ENCODE data around the gene MARCHF7. TPM values are rescaled to one million over a fixed set of nuclear protein-coding genes. Genes with fewer than 3 reads are reported as not detected.

MARCHF7 gene
- total and polyA plus RNA-seq, 2 of the 13 experiments (the other 11 are each of a cell fraction or from before 2014, with no cell fraction given), result 32.8 to 88.5 TPM

DNA sequence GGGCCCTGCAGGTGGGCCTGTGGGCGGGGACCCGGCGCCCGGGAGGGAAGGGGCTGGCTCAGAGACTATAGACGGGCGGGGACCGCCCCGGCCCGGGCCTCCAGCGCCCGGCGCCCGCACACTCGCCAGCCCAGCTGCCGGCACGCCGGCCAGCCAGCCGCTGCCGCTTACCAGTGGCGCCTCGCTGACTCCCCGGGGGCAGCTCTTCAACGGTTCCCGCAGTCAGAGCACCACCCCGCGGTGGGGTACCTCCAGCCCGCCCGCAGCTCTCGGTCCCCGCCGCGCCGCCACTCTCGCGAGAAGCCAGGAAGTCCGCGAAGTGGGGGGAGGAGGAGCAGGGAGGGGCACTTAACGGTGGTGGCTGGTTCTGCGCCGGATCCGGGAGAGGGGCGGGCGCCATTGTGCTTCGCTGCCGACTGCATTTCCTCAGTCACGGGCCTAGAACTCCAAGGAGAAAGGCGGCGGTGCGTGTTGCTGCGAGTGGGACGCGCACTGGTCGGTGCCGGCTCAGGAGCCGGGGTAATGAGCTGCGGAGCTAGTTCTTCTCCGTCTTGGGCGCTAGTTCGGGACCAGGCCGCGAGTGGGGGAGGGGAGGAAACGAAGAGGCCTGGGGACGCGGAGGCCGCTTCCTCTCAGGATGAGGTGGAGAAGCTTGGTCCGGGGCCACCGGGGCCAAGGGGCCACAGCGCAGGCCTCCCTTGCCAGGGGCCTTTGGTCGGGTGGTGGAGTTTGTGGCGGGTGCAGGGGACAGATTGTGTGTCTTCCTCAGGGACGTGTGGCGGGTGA, at the start of gene MARCHF7 (continued):
- TF ChIP-seq FOXO1 (CRISPR knock-in tag; IDR thresholded peaks at IDR 0.05) (peak; percentile 63), JUN (CRISPR knock-in tag; IDR thresholded peaks at IDR 0.05) (peak; percentile 87; the same call in 1 of the 2 replicates), NCOA2 (CRISPR knock-in tag; IDR thresholded peaks at IDR 0.05) (peak; percentile 79), TCF12 (IDR thresholded peaks at IDR 0.05) (no peak), TCF12 (CRISPR knock-in tag; IDR thresholded peaks at IDR 0.05) (peak; percentile 93), MBNL3 (CRISPR knock-in tag; conservative IDR thresholded peaks at IDR 0.05) (no peak), NFIC (IDR thresholded peaks at IDR 0.05; ENCODE audit: low read length) (no peak), YY1 (IDR thresholded peaks at IDR 0.05; ENCODE audit: insufficient read depth, insufficient replicate concordance, low read depth, low read length) (peak; percentile 94), MAFK (conservative IDR thresholded peaks at IDR 0.05 in 1 of 2, IDR thresholded peaks at IDR 0.05 in 1 of 2; ENCODE audit: low read length in 2 of 2) (no peak), ZSCAN29 (CRISPR knock-in tag; conservative IDR thresholded peaks at IDR 0.05) (peak; percentile 90), AHR (CRISPR knock-in tag; IDR thresholded peaks at IDR 0.05) (peak; percentile 97), ZNF10 (CRISPR knock-in tag; IDR thresholded peaks at IDR 0.05; ENCODE audit: borderline replicate concordance, low read depth) (no peak), PHF20 (CRISPR knock-in tag; IDR thresholded peaks at IDR 0.05) (peak; percentile 87), ZNF704 (CRISPR knock-in tag; IDR thresholded peaks at IDR 0.05; ENCODE audit: borderline replicate concordance) (peak; percentile 96), ZNF292 (CRISPR knock-in tag; IDR thresholded peaks at IDR 0.05; ENCODE audit: borderline replicate concordance, low read depth) (peak; percentile 89), NFIB (CRISPR knock-in tag; IDR thresholded peaks at IDR 0.05; ENCODE audit: borderline replicate concordance) (no peak), ZNF775 (CRISPR knock-in tag; IDR thresholded peaks at IDR 0.05; ENCODE audit: borderline replicate concordance) (no peak; the same call in 1 of the 2 replicates), ZNF251 (CRISPR knock-in tag; IDR thresholded peaks at IDR 0.05) (no peak), ZBTB8A (CRISPR knock-in tag; IDR thresholded peaks at IDR 0.05; ENCODE audit: borderline replicate concordance, low read depth) (0 out of 2 replicates have a peak, but pooled peaks have one; percentile 89), ARID2 (CRISPR knock-in tag; IDR thresholded peaks at IDR 0.05; ENCODE audit: borderline replicate concordance) (peak; percentile 89)
- TF ChIP-seq, protein P1, sequence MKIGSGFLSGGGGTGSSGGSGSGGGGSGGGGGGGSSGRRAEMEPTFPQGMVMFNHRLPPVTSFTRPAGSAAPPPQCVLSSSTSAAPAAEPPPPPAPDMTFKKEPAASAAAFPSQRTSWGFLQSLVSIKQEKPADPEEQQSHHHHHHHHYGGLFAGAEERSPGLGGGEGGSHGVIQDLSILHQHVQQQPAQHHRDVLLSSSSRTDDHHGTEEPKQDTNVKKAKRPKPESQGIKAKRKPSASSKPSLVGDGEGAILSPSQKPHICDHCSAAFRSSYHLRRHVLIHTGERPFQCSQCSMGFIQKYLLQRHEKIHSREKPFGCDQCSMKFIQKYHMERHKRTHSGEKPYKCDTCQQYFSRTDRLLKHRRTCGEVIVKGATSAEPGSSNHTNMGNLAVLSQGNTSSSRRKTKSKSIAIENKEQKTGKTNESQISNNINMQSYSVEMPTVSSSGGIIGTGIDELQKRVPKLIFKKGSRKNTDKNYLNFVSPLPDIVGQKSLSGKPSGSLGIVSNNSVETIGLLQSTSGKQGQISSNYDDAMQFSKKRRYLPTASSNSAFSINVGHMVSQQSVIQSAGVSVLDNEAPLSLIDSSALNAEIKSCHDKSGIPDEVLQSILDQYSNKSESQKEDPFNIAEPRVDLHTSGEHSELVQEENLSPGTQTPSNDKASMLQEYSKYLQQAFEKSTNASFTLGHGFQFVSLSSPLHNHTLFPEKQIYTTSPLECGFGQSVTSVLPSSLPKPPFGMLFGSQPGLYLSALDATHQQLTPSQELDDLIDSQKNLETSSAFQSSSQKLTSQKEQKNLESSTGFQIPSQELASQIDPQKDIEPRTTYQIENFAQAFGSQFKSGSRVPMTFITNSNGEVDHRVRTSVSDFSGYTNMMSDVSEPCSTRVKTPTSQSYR (CRISPR knock-in tag; IDR thresholded peaks at IDR 0.05; ENCODE audit: borderline replicate concordance), result peak; percentile 99
- TF ChIP-seq, protein P2, sequence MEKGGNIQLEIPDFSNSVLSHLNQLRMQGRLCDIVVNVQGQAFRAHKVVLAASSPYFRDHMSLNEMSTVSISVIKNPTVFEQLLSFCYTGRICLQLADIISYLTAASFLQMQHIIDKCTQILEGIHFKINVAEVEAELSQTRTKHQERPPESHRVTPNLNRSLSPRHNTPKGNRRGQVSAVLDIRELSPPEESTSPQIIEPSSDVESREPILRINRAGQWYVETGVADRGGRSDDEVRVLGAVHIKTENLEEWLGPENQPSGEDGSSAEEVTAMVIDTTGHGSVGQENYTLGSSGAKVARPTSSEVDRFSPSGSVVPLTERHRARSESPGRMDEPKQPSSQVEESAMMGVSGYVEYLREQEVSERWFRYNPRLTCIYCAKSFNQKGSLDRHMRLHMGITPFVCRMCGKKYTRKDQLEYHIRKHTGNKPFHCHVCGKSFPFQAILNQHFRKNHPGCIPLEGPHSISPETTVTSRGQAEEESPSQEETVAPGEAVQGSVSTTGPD (CRISPR knock-in tag; IDR thresholded peaks at IDR 0.05), result peak; percentile 86
- TF ChIP-seq, protein P3, sequence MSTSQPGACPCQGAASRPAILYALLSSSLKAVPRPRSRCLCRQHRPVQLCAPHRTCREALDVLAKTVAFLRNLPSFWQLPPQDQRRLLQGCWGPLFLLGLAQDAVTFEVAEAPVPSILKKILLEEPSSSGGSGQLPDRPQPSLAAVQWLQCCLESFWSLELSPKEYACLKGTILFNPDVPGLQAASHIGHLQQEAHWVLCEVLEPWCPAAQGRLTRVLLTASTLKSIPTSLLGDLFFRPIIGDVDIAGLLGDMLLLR (CRISPR knock-in tag; IDR thresholded peaks at IDR 0.05), result peak; percentile 92
